Measurements from ENCODE around the gene PPIA.
A peak's percentile ranks its signal among the peaks of the same experiment; 100 is the strongest.

The PPIA gene

DNA sequence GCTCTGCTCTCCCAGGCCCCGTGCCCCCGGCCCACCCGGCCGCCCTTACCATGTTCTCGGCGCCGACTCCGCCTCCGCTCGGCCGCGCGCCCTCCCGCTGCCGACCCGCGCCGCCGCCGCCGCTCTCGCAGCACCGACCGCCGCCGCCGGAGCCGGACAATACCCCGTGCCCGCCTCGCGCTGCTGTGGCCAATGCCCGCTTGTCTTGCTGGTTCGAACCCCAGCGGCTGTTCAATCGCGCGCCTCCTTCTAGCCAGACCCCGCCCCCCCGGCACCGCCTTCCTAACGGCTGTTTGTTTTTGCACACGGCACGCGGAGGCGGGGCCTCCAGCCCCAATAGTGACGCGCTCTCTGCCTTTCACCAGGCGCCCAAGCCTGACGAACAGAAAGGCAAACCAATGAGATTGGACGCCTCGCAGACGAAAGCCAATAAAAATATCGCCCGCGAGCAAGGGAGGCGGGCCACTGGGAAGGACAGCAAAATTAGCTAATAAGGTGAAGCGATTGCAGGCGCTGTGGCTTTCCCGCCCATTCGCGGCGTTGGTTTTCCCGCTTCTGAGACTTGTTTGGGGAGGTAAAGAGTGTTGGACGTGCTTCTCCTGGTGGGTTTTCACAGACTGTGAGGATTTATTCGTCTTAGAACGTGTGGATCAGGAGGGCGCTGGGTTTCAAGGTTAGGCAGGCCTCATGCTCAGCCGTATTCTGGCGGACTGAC lies 51.6 kb downstream of the PPIA start, which contains the start of gene H2AZ2:
Gene H2AZ2, minus strand, starts transcription at position 168 of the 715 bp plus-strand sequence. Its CDS starts 116 bp downstream, at position 52.
- Histone ChIP-seq H3K4me3 (peak within 1 kb of the TSS; percentile 81), H3K4me1 (peaks cover 33% of the 10 kb centered on the region), H3K27me3 (no peaks in the 10 kb centered on the region), H4K20me1 (peaks cover 46% of the 10 kb centered on the region), H3K27ac (peak within 1 kb of the TSS; percentile 97), H3K4me2 (peak within 1 kb of the TSS; percentile 83), H3K9me3 (no peaks in the 10 kb centered on the region), H3K36me3 (peaks cover 11% of the 10 kb centered on the region; the same call in 1 of the 2 replicates), H3K9ac (peak within 1 kb of the TSS; percentile 97)
- TF ChIP-seq Cebpa-rat (IDR thresholded peaks at IDR 0.05): no peak

- H3K9ac ChIP-seq: peak overlapping the region; percentile 95
- no peak for TF ChIP-seq Cebpa-rat (IDR thresholded peaks at IDR 0.05)
- peaks cover 33% of the 10 kb centered on the region for H4K20me1 ChIP-seq
- H3K4me2 ChIP-seq: peak overlapping the region; percentile 83
- peak overlapping the region; percentile 81 for H3K4me3 ChIP-seq
- H3K4me1 ChIP-seq: peaks cover 28% of the 10 kb centered on the region
- peak overlapping the region; percentile 95 for H3K27ac ChIP-seq
- H3K9me3 ChIP-seq: no peaks in the 10 kb centered on the region
- H3K27me3 ChIP-seq: no peaks in the 10 kb centered on the region
- peaks cover under 1% of the 10 kb centered on the region; the same call in 1 of the 2 replicates for H3K36me3 ChIP-seq
Observed at GRCh38 chr7:44849259-44849884, 52.9 kb downstream of the PPIA start.

DNA sequence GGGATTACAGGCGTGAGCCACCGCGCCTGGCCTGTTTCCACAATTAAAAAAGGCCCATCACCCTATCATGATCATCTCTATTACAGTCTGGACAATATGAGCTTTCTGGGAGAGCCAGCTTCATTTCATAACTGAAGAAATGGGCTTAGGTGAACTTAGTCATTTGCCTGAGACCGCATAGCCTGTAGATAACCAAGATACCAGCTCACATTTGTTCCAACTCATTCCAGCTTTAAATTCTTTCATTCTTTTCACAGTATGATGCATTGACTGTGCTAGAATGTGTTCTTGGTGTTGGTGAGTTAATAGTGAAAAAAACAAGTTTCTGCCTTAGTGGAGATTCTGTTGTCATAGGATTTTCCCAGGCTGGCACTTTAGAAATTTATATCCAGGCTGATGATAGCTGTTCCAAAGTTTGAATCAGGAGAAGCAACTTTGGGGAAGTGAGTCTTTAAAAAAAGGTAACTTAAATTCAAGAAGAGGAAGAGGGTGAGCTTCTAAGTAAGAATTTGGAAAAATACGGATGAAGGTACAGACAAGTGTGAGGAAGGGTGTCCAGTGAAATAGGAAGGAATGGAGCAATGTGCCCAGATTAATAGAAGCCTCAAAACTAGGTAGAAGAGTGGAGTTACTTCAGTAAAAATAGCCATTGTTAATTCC lies 53.5 kb downstream of the PPIA start:
- no peak overlapping the region for H3K27ac ChIP-seq
- no peaks in the 10 kb centered on the region for H3K9me3 ChIP-seq
- H3K4me3 ChIP-seq: no peak overlapping the region
- TF ChIP-seq Cebpa-rat (IDR thresholded peaks at IDR 0.05): no peak
- H4K20me1 ChIP-seq: peaks cover 27% of the 10 kb centered on the region
- H3K4me1 ChIP-seq: peaks cover 22% of the 10 kb centered on the region
- no peaks in the 10 kb centered on the region for H3K27me3 ChIP-seq
- H3K9ac ChIP-seq: peak overlapping the region; percentile 95
- no peaks in the 10 kb centered on the region for H3K36me3 ChIP-seq
- peak overlapping the region; percentile 83; the same call in 1 of the 2 replicates for H3K4me2 ChIP-seq

DNA sequence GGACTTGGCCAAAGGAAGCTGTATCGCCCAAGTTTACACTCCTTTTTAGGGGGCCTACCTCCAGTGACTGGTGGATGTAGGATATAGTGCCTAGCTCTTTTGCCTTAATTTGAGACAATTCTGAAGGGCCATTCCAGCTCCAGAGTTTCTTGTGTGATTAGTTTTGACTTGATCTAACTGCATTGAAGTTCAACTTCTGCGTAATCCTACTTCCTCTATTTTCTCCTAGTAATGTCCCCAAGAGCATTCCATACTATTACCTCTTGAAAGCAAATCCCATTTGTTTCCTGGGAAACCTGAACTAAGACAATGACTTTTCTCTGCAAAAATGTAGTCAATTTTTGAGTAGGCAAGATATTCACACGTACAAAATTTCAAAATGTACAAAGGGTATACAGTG lies 56.1 kb downstream of the PPIA start:
- peaks cover 12% of the 10 kb centered on the region for H3K4me1 ChIP-seq
- H3K36me3 ChIP-seq: no peaks in the 10 kb centered on the region
- H3K27ac ChIP-seq: no peak overlapping the region
- H3K9ac ChIP-seq: no peak overlapping the region
- no peak overlapping the region for H3K4me3 ChIP-seq
- H3K4me2 ChIP-seq: no peak overlapping the region
- H3K27me3 ChIP-seq: no peaks in the 10 kb centered on the region
- TF ChIP-seq Cebpa-rat (IDR thresholded peaks at IDR 0.05): no peak
- peaks cover 1% of the 10 kb centered on the region for H4K20me1 ChIP-seq
- H3K9me3 ChIP-seq: no peaks in the 10 kb centered on the region

All from BLaER1 (cell line).